ENCODE results near the gene B4GALNT4.
"Not testable (repeated sequence)": the region's sequence is repeated elsewhere in the genome, so short reads cannot be mapped to it uniquely, and the experiment has no call there.

Gene B4GALNT4

GRCh38 chr11:390175-390574 is 20.9 kb downstream of the B4GALNT4 start:
- DNase-seq (ENCODE audit: insufficient read length, low spot score) (no peak), FAIRE-seq (no peak)

GRCh38 chr11:391117-392017 is 22.1 kb downstream of the B4GALNT4 start:
- no peak for FAIRE-seq
- DNase-seq (ENCODE audit: insufficient read length, low spot score), result no peak

- FAIRE-seq (no peak), DNase-seq (ENCODE audit: insufficient read length, low spot score) (no peak)
These were observed 22.9 kb downstream of the B4GALNT4 start for GRCh38 chr11:392102-392777.

GRCh38 chr11:393219-394033 is 24.1 kb downstream of the B4GALNT4 start:
- peak; percentile 99 for DNase-seq (ENCODE audit: insufficient read length, low spot score)
- peak; percentile 93 for FAIRE-seq

- FAIRE-seq, result peak; percentile 69
These were observed 24.9 kb downstream of the B4GALNT4 start, which contains the start of gene PKP3 for GRCh38 chr11:394034-394857. TSS of gene PKP3 (plus strand) at chr11:394209. CDS start at chr11:394293, 84 bp downstream.

GRCh38 chr11:394858-395655 is 25.8 kb downstream of the B4GALNT4 start:
- DNase-seq (ENCODE audit: insufficient read length, low spot score) (no peak), FAIRE-seq (peak; percentile 76)

More at GRCh38 chr11:394034-394857, 24.9 kb downstream of the B4GALNT4 start, which contains the start of gene PKP3:
- peak; percentile 69 for DNase-seq (ENCODE audit: insufficient read length, low spot score)

- DNase-seq (ENCODE audit: insufficient read length, low spot score), result no peak
- FAIRE-seq, result no peak
These were observed 26.6 kb downstream of the B4GALNT4 start for GRCh38 chr11:395866-396265.

- peak; percentile 36 for FAIRE-seq
These were observed 27.2 kb downstream of the B4GALNT4 start for GRCh38 chr11:396511-396947.

GRCh38 chr11:396948-397548 is 27.7 kb downstream of the B4GALNT4 start:
- FAIRE-seq, result no peak

More at GRCh38 chr11:396511-396947, 27.2 kb downstream of the B4GALNT4 start:
- DNase-seq (ENCODE audit: insufficient read length, low spot score), result peak; percentile 49

GRCh38 chr11:398826-399225 is 29.5 kb downstream of the B4GALNT4 start:
- no peak for DNase-seq (ENCODE audit: insufficient read length, low spot score)
- FAIRE-seq, result peak; percentile 26

More at GRCh38 chr11:396948-397548, 27.7 kb downstream of the B4GALNT4 start:
- no peak for DNase-seq (ENCODE audit: insufficient read length, low spot score)

- FAIRE-seq, result no peak
These were observed 30.5 kb downstream of the B4GALNT4 start for GRCh38 chr11:399731-400211.

GRCh38 chr11:400241-400689 is 31.0 kb downstream of the B4GALNT4 start:
- DNase-seq (ENCODE audit: insufficient read length, low spot score) (no peak), FAIRE-seq (no peak)

More at GRCh38 chr11:399731-400211, 30.5 kb downstream of the B4GALNT4 start:
- DNase-seq (ENCODE audit: insufficient read length, low spot score), result no peak

- DNase-seq (ENCODE audit: insufficient read length, low spot score); FAIRE-seq: not testable (repeated sequence)
These were observed 31.9 kb downstream of the B4GALNT4 start for GRCh38 chr11:401196-401595.

- DNase-seq (ENCODE audit: insufficient read length, low spot score), result no peak
- FAIRE-seq, result no peak
These were observed 33.9 kb downstream of the B4GALNT4 start for GRCh38 chr11:403021-403760.

- FAIRE-seq (no peak), DNase-seq (ENCODE audit: insufficient read length, low spot score) (no peak)
These were observed 34.6 kb downstream of the B4GALNT4 start for GRCh38 chr11:403761-404431.

- DNase-seq (ENCODE audit: insufficient read length, low spot score), result no peak
- no peak for FAIRE-seq
These were observed 35.4 kb downstream of the B4GALNT4 start for GRCh38 chr11:404551-405264.

Data from HTR-8/SVneo (cell line).